IMR-90 (cell line): ENCODE data around the gene OR2A2. TPM values are rescaled to one million over a fixed set of nuclear protein-coding genes. Genes with fewer than 3 reads are reported as not detected.

ENCODE experiments used
- ATAC-seq: fragments of 200-7000 bp; cut with Tn5 transposase; 2 replicates; pipeline ENCODE4 v1.9.1; 2020; ENCODE audit warnings: low read depth, mild to moderate bottlenecking, moderate library complexity
- BruUV-seq: library from RNA; stranded (reverse); fragments of 400-500 nt; replicated peaks from 2 replicates; lab custom pipeline; 2021; lab: Mats Ljungman, UMichigan
- CTCF ChIA-PET: fragments of 300-600 bp; formaldehyde crosslinking; extraction: SDS; loops from one replicate; lab custom pipeline; 2021; ENCODE audit warnings: antibody characterized with exemption; lab: Yijun Ruan, JAX
- POLR2A ChIA-PET: fragments of 300-600 bp; sonication (Branson Sonifier 250); formaldehyde crosslinking; loops from one replicate; lab custom pipeline; 2022; ENCODE audit warnings: antibody characterized with exemption; ENCODE audit not compliant: unreplicated experiment; lab: Charles Lee
- DNase-seq: peaks from one replicate; pipeline ENCODE4 v3.0.0; 2013
- H2AFZ ChIP-seq: replicated peaks from 2 replicates; pipeline ENCODE3; 2013; ENCODE audit warnings: low read length, mild to moderate bottlenecking; ENCODE audit not compliant: poor library complexity
- H2AK5ac ChIP-seq: 2 replicates; pipeline ENCODE4 v1.6.1; 2013; ENCODE audit warnings: low read depth, low read length, inconsistent platforms
- H2AK9ac ChIP-seq: replicated peaks from 2 replicates; pipeline ENCODE3; 2013; ENCODE audit warnings: mild to moderate bottlenecking, low read depth, low read length, moderate library complexity; ENCODE audit not compliant: poor library complexity
- H2BK120ac ChIP-seq: 2 replicates; pipeline ENCODE4 v1.6.1; 2013; ENCODE audit warnings: low read depth, low read length, inconsistent platforms
- H2BK15ac ChIP-seq: 3 replicates; pipeline ENCODE4 v1.6.1; 2013; ENCODE audit warnings: low read depth, low read length, inconsistent platforms
- H2BK20ac ChIP-seq: 2 replicates; pipeline ENCODE4 v1.6.1; 2013; ENCODE audit warnings: low read depth, mild to moderate bottlenecking, inconsistent platforms, low read length, moderate library complexity
- H2BK5ac ChIP-seq: 2 replicates; pipeline ENCODE4 v1.6.1; 2013; ENCODE audit warnings: mild to moderate bottlenecking, low read depth, low read length, inconsistent platforms; ENCODE audit not compliant: poor library complexity, severe bottlenecking
- H3K14ac ChIP-seq: replicated peaks from 2 replicates; pipeline ENCODE4 v1.6.1; 2013; ENCODE audit warnings: low read depth, low read length, inconsistent platforms
- H3K18ac ChIP-seq: 2 replicates; pipeline ENCODE4 v1.6.1; 2013; ENCODE audit warnings: low read depth, low read length, control low read depth
- H3K23ac ChIP-seq: 2 replicates; pipeline ENCODE4 v1.6.1; 2013; ENCODE audit warnings: low read depth, low read length, inconsistent platforms
- H3K27ac ChIP-seq: 2 replicates; pipeline ENCODE4 v1.5.1; 2013; ENCODE audit warnings: mild to moderate bottlenecking, control low read depth, low read length; ENCODE audit not compliant: insufficient read depth
- H3K27me3 ChIP-seq: 2 replicates; pipeline ENCODE4 v1.6.1; 2013; ENCODE audit warnings: low read length; ENCODE audit not compliant: control insufficient read depth, insufficient read depth
- H3K36me3 ChIP-seq: 2 replicates; pipeline ENCODE4 v1.6.1; 2013; ENCODE audit warnings: low read length, mixed read lengths; ENCODE audit not compliant: control insufficient read depth, insufficient read depth
- H3K4ac ChIP-seq: 2 replicates; pipeline ENCODE4 v1.6.1; 2013; ENCODE audit warnings: low read depth, low read length, inconsistent platforms
- H3K4me1 ChIP-seq: 2 replicates; pipeline ENCODE4 v1.6.1; 2013; ENCODE audit warnings: low read length, mixed read lengths; ENCODE audit not compliant: control insufficient read depth, insufficient read depth
- H3K4me2 ChIP-seq: 2 replicates; pipeline ENCODE4 v1.6.1; 2013; ENCODE audit warnings: low read depth, mild to moderate bottlenecking, control low read depth, low read length, moderate library complexity
- H3K4me3 ChIP-seq: 2 replicates; pipeline ENCODE4 v1.5.1; 2013; ENCODE audit warnings: low read depth, mild to moderate bottlenecking, control low read depth, low read length, moderate library complexity; ENCODE audit not compliant: insufficient read depth
- H3K56ac ChIP-seq: 2 replicates; pipeline ENCODE4 v1.6.1; 2013; ENCODE audit warnings: low read length, inconsistent platforms; ENCODE audit not compliant: insufficient read depth; ENCODE audit errors: extremely low read depth
- H3K79me1 ChIP-seq, 2 experiments: 2 replicates each; pipeline ENCODE4 v1.6.1; 2013; ENCODE audit warnings: low read length in 2 of 2, inconsistent platforms in 1 of 2, low read depth in 1 of 2
- H3K9ac ChIP-seq: 2 replicates; pipeline ENCODE4 v1.6.1; 2013; ENCODE audit warnings: low read depth, low read length, control low read depth
- H3K9me1 ChIP-seq: 2 replicates; pipeline ENCODE4 v1.6.1; 2013; ENCODE audit warnings: low read length, inconsistent platforms; ENCODE audit not compliant: insufficient read depth
- H3K9me3 ChIP-seq: 2 replicates; pipeline ENCODE4 v1.6.1; 2013; ENCODE audit warnings: low read length; ENCODE audit not compliant: control insufficient read depth, insufficient read depth
- H4K20me1 ChIP-seq: 2 replicates; pipeline ENCODE4 v1.6.1; 2013; ENCODE audit warnings: low read length, inconsistent platforms; ENCODE audit not compliant: insufficient read depth
- H4K5ac ChIP-seq: 2 replicates; pipeline ENCODE4 v1.6.1; 2013; ENCODE audit warnings: mild to moderate bottlenecking, low read depth, low read length, control low read depth
- H4K8ac ChIP-seq, 2 experiments: 2 replicates each; pipeline ENCODE4 v1.6.1; 2013; ENCODE audit warnings: low read depth in 2 of 2, low read length in 2 of 2, control low read depth in 1 of 2, inconsistent platforms in 1 of 2
- H4K91ac ChIP-seq: 2 replicates; pipeline ENCODE4 v1.6.1; 2013; ENCODE audit warnings: low read depth, low read length, inconsistent platforms; ENCODE audit not compliant: insufficient read depth
- BHLHE40 ChIP-seq: fragments of 150-350 bp; IDR thresholded peaks from 2 replicates; pipeline ENCODE4 v1.6.1; 2016; ENCODE audit warnings: mild to moderate bottlenecking, low read depth, low read length
- CEBPB ChIP-seq: IDR thresholded peaks from 2 replicates; pipeline ENCODE4 v1.6.1; 2012; ENCODE audit warnings: low read depth, low read length, improper control_type of control experiment
- CHD1 ChIP-seq: IDR thresholded peaks from 2 replicates; pipeline ENCODE4 v1.6.1; 2012; ENCODE audit warnings: low read depth, low read length, improper control_type of control experiment
- CTCF ChIP-seq: conservative IDR thresholded peaks from 2 replicates; pipeline ENCODE4 v1.5.1; 2012; ENCODE audit warnings: mild to moderate bottlenecking, low read depth, low read length, improper control_type of control experiment
- ELK1 ChIP-seq: fragments of 150-350 bp; IDR thresholded peaks from 2 replicates; pipeline ENCODE4 v1.6.1; 2016; ENCODE audit warnings: low read depth, mild to moderate bottlenecking, low read length, moderate library complexity, borderline replicate concordance
- FOS ChIP-seq: fragments of 150-350 bp; IDR thresholded peaks from 2 replicates; pipeline ENCODE4 v1.6.1; 2016; ENCODE audit warnings: low read depth, low read length
- MXI1 ChIP-seq: IDR thresholded peaks from 2 replicates; pipeline ENCODE4 v1.6.1; 2012; ENCODE audit warnings: low read depth, mild to moderate bottlenecking, low read length, moderate library complexity, borderline replicate concordance
- NFE2L2 ChIP-seq: fragments of 150-350 bp; IDR thresholded peaks from 2 replicates; pipeline ENCODE4 v1.6.1; 2016; ENCODE audit warnings: low read depth, mild to moderate bottlenecking, low read length
- RAD21 ChIP-seq: IDR thresholded peaks from 2 replicates; pipeline ENCODE4 v1.6.1; 2012; ENCODE audit warnings: low read length, improper control_type of control experiment
- RFX5 ChIP-seq: IDR thresholded peaks from 2 replicates; pipeline ENCODE4 v1.8.0; 2012; ENCODE audit warnings: low read depth, mild to moderate bottlenecking, low read length, moderate library complexity
- USF2 ChIP-seq: fragments of 150-350 bp; IDR thresholded peaks from 2 replicates; pipeline ENCODE4 v1.6.1; 2017; ENCODE audit warnings: mild to moderate bottlenecking, antibody characterized with exemption, low read length, low read depth
- WGBS, 2 experiments: methylation state at CpG; one replicate each; pipeline versions ENCODE4 v1.1.5 to v1.1.7; 2013; ENCODE audit warnings: missing lambda C conversion rate in 2 of 2; ENCODE audit not compliant: insufficient read length in 1 of 2; ENCODE audit errors: extremely low coverage in 2 of 2; 5-methylcytosine and 5-hydroxymethylcytosine counted together
- dilution Hi-C: fragments of 300-500 bp; cut with HindIII; formaldehyde crosslinking; loops from one replicate; pipeline ENCODE4 v1.14.3; 2018; ENCODE audit warnings: low sequenced_read_pairs; ENCODE audit not compliant: unreplicated experiment
- in situ Hi-C: fragments of 300-500 bp; cut with MboI; formaldehyde crosslinking; loops from 3 replicates; pipeline ENCODE4 v1.14.3; 2019; ENCODE audit warnings: low sequenced_read_pairs, inconsistent platforms, mixed read lengths
- intact Hi-C: fragments of 100-400 bp; cut with micrococcal nuclease; formaldehyde crosslinking; loops from 2 replicates; pipeline ENCODE4 v1.10.0; 2022
- polyA plus RNA-seq, 3 experiments: library from polyadenylated mRNA; depleted of rRNA; stranded (reverse); fragments of >200 nt; gene quantifications; 2 replicates each; pipeline ENCODE4 v1.2.3, GENCODE V29; 2012; ENCODE audit warnings: low replicate concordance in 1 of 3
- total RNA-seq: library from RNA; depleted of rRNA; stranded (reverse); fragments of >200 nt; gene quantifications from 2 replicates; pipeline ENCODE4 v1.2.3, GENCODE V29; 2012

OR2A2 gene
- total and polyA plus RNA-seq, 2 of the 4 experiments (the other 2 are of a cell fraction), result not detected

GRCh38 chr7:144158861-144159260 is 49.5 kb downstream of the OR2A2 start:
- H2AK5ac ChIP-seq, result no peak overlapping the region
- no peaks in the 10 kb centered on the region for H3K4me1 ChIP-seq
- no peak overlapping the region for H3K56ac ChIP-seq
- no peak overlapping the region for H4K8ac ChIP-seq
- intact Hi-C loops (loop anchor here (1.0 kb wide), 1 partner anchor 36 kb away; the partner anchor contains the start of gene OR2A14), in situ Hi-C loops (no loop called here), dilution Hi-C loops (no loop called here)
- no peak overlapping the region for H3K4me2 ChIP-seq
- H3K9me3 ChIP-seq, result no peaks in the 10 kb centered on the region
- H3K23ac ChIP-seq, result no peak overlapping the region
- H3K4ac ChIP-seq, result no peak overlapping the region
- no CpG with 5 or more reads among the region's 1 CpG for WGBS, 2 experiments
- no peak overlapping the region for H3K9ac ChIP-seq
- no peaks in the 10 kb centered on the region for H3K79me1 ChIP-seq
- H2BK120ac ChIP-seq, result no peak overlapping the region
- no peak overlapping the region for H2BK15ac ChIP-seq
- ATAC-seq (no peak), DNase-seq (no peak)
- H3K9me1 ChIP-seq, result no peaks in the 10 kb centered on the region
- H4K5ac ChIP-seq, result no peak overlapping the region
- H2AK9ac ChIP-seq, result no peak overlapping the region
- no peaks in the 10 kb centered on the region for H3K36me3 ChIP-seq
- H4K20me1 ChIP-seq, result no peaks in the 10 kb centered on the region
- no peak for TF ChIP-seq CHD1
- TF ChIP-seq CEBPB, result no peak
- no peak for TF ChIP-seq MXI1
- no peak for TF ChIP-seq BHLHE40
- TF ChIP-seq CTCF, result no peak
- no peak for TF ChIP-seq ELK1
- TF ChIP-seq FOS, result no peak
- no peak for TF ChIP-seq RFX5
- no peak for TF ChIP-seq RAD21
- TF ChIP-seq NFE2L2, result no peak
- TF ChIP-seq USF2, result no peak
- no peak overlapping the region for H2AFZ ChIP-seq
- no peak overlapping the region for H2BK5ac ChIP-seq
- H3K27me3 ChIP-seq, result no peaks in the 10 kb centered on the region
- H3K18ac ChIP-seq, result no peak overlapping the region
- ChIA-PET POLR2A (no interaction called here), CTCF (no interaction called here)
- no peak overlapping the region for H4K91ac ChIP-seq
- H3K27ac ChIP-seq, result no peak overlapping the region
- H3K4me3 ChIP-seq, result no peak overlapping the region
- no peak overlapping the region for H2BK20ac ChIP-seq
- no TSS peak for BruUV-seq
- no peak overlapping the region for H3K14ac ChIP-seq
